ENCODE measurements around the gene FBL. TPM values are rescaled to one million over a fixed set of nuclear protein-coding genes. Genes with fewer than 3 reads are reported as not detected.

Gene FBL
- total RNA-seq, 1 experiment from 2014 or later = 437 TPM

DNA sequence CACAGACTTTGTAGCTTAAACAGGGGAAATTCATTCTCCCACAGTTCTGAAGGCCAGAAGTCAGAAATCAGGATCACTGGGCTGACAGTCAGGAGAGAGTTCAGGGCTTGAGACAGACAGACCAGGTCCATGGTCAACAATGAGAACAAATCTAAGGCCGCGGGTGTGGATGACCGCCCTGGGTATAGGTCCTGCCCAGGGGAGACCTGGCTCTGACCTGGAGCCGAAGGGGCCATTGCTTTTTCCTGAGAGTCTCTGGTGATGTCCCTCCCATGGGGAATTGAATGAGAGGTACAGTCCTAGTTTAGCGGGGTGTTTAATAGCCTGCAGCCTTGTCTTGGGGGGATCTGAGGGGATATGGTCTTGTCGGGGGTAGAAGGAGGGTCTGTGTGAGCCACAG, 25.2 kb upstream of the FBL start:
- H3K4me1 ChIP-seq (replicated peaks; ENCODE audit: insufficient read depth) = no peaks in the 10 kb centered on the region
- H3K4me3 ChIP-seq = no peak overlapping the region
- H2AFZ ChIP-seq = no peak overlapping the region
- H3F3A ChIP-seq (ENCODE audit: insufficient read depth, low read depth) = no peaks in the 10 kb centered on the region
- POLR2A ChIA-PET (ENCODE audit: unreplicated experiment) = no interaction called here
- DNase-seq = no peak
- no peaks in the 10 kb centered on the region for H3K36me3 ChIP-seq (ENCODE audit: low read depth)
- no peaks in the 10 kb centered on the region for H4K20me1 ChIP-seq (ENCODE audit: insufficient read depth)
- H3K27ac ChIP-seq = no peak overlapping the region
- H3K9me3 ChIP-seq (ENCODE audit: insufficient read depth, low read depth) = no peaks in the 10 kb centered on the region
- intact Hi-C loops (cut with micrococcal nuclease; ENCODE audit: unreplicated experiment) = no loop called here
- H3K79me2 ChIP-seq (ENCODE audit: low read depth) = no peaks in the 10 kb centered on the region
- CTCF ChIA-PET = no interaction called here
- no peak for TF ChIP-seq CTCF (conservative IDR thresholded peaks at IDR 0.05)
- TF ChIP-seq EZH2 (IDR thresholded peaks at IDR 0.05; ENCODE audit: low read depth) = no peak
- no TSS peak for BruUV-seq (replicated peaks)
- H3K27me3 ChIP-seq (ENCODE audit: insufficient read depth, low read depth) = peaks cover 3% of the 10 kb centered on the region
- no peaks in the 10 kb centered on the region for H3K9me2 ChIP-seq (ENCODE audit: insufficient read depth)
- no peak overlapping the region for H3K4me2 ChIP-seq

- POLR2A ChIA-PET (ENCODE audit: unreplicated experiment) = no interaction called here
- DNase-seq = no peak
- Histone ChIP-seq H3K27ac (no peak overlapping the region), H3K79me2 (ENCODE audit: low read depth) (no peaks in the 10 kb centered on the region), H3K4me1 (replicated peaks; ENCODE audit: insufficient read depth) (no peaks in the 10 kb centered on the region), H3K36me3 (ENCODE audit: low read depth) (no peaks in the 10 kb centered on the region), H3K27me3 (ENCODE audit: insufficient read depth, low read depth) (peaks cover 6% of the 10 kb centered on the region), H3K9me2 (ENCODE audit: insufficient read depth) (no peaks in the 10 kb centered on the region), H2AFZ (no peak overlapping the region), H3K4me2 (no peak overlapping the region), H3K4me3 (no peak overlapping the region), H3K9me3 (ENCODE audit: insufficient read depth, low read depth) (no peaks in the 10 kb centered on the region), H3F3A (ENCODE audit: insufficient read depth, low read depth) (no peaks in the 10 kb centered on the region), H4K20me1 (ENCODE audit: insufficient read depth) (no peaks in the 10 kb centered on the region)
- intact Hi-C loops (cut with micrococcal nuclease; ENCODE audit: unreplicated experiment) = no loop called here
- BruUV-seq (replicated peaks) = no TSS peak
- no peak for TF ChIP-seq EZH2 (IDR thresholded peaks at IDR 0.05; ENCODE audit: low read depth)
- no peak for TF ChIP-seq CTCF (conservative IDR thresholded peaks at IDR 0.05)
- CTCF ChIA-PET = no interaction called here
Observed at GRCh38 chr19:39870171-39870971, 24.2 kb upstream of the FBL start.

DNA sequence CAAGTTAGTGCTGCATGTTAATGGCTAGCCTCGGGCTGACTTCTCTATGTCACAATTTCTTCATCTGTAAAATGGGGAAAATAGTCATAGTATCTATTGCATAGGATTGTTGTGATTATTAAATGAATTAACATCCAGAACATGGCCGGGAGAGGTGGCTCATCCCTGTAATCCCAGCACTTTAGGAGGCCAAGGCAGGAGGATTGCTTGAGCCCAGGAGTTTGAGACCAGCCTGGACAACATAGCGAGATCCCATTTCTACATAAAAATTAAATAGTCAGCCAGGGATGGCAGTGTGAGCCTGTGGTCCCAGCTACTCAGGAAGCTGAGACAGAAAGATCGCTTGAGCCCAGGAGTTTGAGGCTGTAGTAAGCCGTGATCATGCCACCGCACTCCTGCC, 21.8 kb upstream of the FBL start:
- Histone ChIP-seq H2AFZ (no peak overlapping the region), H3K9me2 (ENCODE audit: insufficient read depth) (no peaks in the 10 kb centered on the region), H3K9me3 (ENCODE audit: insufficient read depth, low read depth) (no peaks in the 10 kb centered on the region), H3K27me3 (ENCODE audit: insufficient read depth, low read depth) (peaks cover 9% of the 10 kb centered on the region), H4K20me1 (ENCODE audit: insufficient read depth) (no peaks in the 10 kb centered on the region), H3K79me2 (ENCODE audit: low read depth) (no peaks in the 10 kb centered on the region), H3K4me3 (no peak overlapping the region), H3K27ac (no peak overlapping the region), H3K36me3 (ENCODE audit: low read depth) (no peaks in the 10 kb centered on the region), H3F3A (ENCODE audit: insufficient read depth, low read depth) (no peaks in the 10 kb centered on the region), H3K4me2 (no peak overlapping the region), H3K4me1 (replicated peaks; ENCODE audit: insufficient read depth) (no peaks in the 10 kb centered on the region)
- no peak for TF ChIP-seq CTCF (conservative IDR thresholded peaks at IDR 0.05)
- no peak for TF ChIP-seq EZH2 (IDR thresholded peaks at IDR 0.05; ENCODE audit: low read depth)
- no peak for DNase-seq
- BruUV-seq (replicated peaks) = no TSS peak
- intact Hi-C loops (cut with micrococcal nuclease; ENCODE audit: unreplicated experiment) = no loop called here
- CTCF ChIA-PET = no interaction called here
- POLR2A ChIA-PET (ENCODE audit: unreplicated experiment) = no interaction called here

Data from PC-9 (cell line).